Measurements from ENCODE around the gene PTTG1IP.

The PTTG1IP gene

DNA sequence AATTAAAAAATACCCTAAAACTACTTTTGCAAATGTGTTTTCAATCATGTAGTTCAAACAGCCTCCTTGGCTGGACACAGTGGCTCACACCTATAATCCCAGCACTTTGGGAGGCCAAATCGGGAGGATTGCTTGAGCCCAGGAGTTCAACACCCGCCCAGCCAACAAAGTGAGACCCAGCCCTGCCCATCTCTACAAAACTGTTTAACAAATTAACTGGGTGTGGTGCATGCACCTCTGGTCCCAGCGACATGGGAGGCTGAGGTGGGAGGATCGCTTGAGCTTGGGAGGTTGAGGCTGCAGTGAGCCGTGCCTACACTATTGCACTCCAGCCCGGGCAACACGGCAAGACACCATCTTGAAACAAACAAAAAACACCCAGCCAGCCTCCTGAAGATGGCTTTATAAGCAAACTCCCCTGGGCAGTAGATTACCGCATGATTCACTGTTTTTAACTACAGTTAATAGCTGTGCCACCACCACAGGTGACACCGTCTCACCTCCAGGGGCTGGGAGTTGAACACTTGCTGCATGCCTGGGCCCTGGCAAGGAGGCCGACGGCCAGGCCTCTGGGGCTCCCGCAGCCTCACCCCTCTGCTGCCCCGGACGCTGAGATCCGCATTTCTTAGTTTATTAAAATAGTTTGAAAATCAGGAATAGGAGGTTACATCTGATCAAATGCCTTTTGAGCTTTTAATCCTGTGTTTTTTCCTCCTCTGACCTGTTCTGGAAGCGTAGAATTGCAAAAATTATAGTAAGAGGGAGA lies 16.2 kb downstream of the PTTG1IP start:
- Histone ChIP-seq H3K9ac (ENCODE audit: low read length) (no peak overlapping the region), H3K18ac (ENCODE audit: low read depth in 1 of 2, low read length in 2 of 2) (no peak overlapping the region), H2BK15ac (ENCODE audit: low read depth, poor library complexity, severe bottlenecking) (no peak overlapping the region), H3K14ac (ENCODE audit: low read length in 2 of 2) (no peak overlapping the region), H2BK120ac (ENCODE audit: low read depth, low read length) (no peak overlapping the region), H3K79me1 (replicated peaks; ENCODE audit: low read length, poor library complexity, severe bottlenecking) (peaks cover 41% of the 10 kb centered on the region), H3K27me3 (ENCODE audit: control insufficient read depth in 1 of 2, insufficient read depth in 1 of 2, low read length in 2 of 2) (no peaks in the 10 kb centered on the region), H3K27ac (ENCODE audit: low read length, poor library complexity, severe bottlenecking) (no peak overlapping the region), H4K91ac (ENCODE audit: low read length) (no peak overlapping the region), H2AFZ (ENCODE audit: low read depth, low read length) (no peak overlapping the region), H4K8ac (ENCODE audit: low read length) (no peak overlapping the region), H2AK5ac (ENCODE audit: low read length, severe bottlenecking) (no peak overlapping the region), H3K23ac (ENCODE audit: low read length in 2 of 2) (no peak overlapping the region), H3K4ac (ENCODE audit: low read depth in 1 of 2, low read length in 2 of 2) (no peak overlapping the region), H3K9me3 (ENCODE audit: control insufficient read depth, low read length) (no peaks in the 10 kb centered on the region), H2BK12ac (ENCODE audit: low read length in 2 of 2) (no peak overlapping the region), H3K4me2 (ENCODE audit: low read length, poor library complexity, severe bottlenecking) (no peak overlapping the region), H3K4me3 (ENCODE audit: insufficient read depth in 1 of 2, low read depth in 1 of 2, low read length in 2 of 2) (no peak overlapping the region), H3K4me1 (ENCODE audit: control insufficient read depth, insufficient read depth, low read depth, low read length) (peaks cover 12% of the 10 kb centered on the region), H2BK5ac (ENCODE audit: low read depth, low read length, poor library complexity, severe bottlenecking) (no peak overlapping the region), H3K36me3 (ENCODE audit: control insufficient read depth in 1 of 2, insufficient read depth in 2 of 2, low read depth in 1 of 2, low read length in 2 of 2) (peaks cover 72 to 87% of the 10 kb centered on the region in 2 experiments)
- whole genome bisulfite sequencing: 95% methylated on average over 15 of the region's 16 CpGs
- DNase-seq: no peak

DNA sequence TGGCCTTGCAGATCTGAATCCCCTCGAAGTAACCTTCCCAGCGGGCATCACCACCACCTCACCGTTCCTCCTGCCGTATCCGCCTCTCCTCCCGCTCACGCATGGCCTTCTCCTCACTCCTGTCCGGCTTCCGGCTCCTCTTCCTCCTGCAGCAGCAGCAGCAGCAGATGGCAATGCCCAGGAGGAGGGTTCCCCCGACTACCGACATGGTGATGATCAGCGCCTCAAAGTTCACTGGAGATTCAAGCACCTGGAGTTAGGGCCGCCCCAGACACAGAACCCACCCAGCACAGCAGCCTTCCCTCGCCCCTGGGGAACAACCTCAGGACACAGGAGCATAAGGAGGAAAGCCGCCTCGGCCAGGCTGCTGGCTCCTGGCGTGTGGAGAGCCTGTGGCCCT lies 17.4 kb downstream of the PTTG1IP start:
- Histone ChIP-seq H4K8ac (ENCODE audit: low read length) (no peak overlapping the region), H3K23ac (ENCODE audit: low read length in 2 of 2) (no peak overlapping the region), H2BK120ac (ENCODE audit: low read depth, low read length) (no peak overlapping the region), H2BK5ac (ENCODE audit: low read depth, low read length, poor library complexity, severe bottlenecking) (no peak overlapping the region), H3K27me3 (ENCODE audit: control insufficient read depth in 1 of 2, insufficient read depth in 1 of 2, low read length in 2 of 2) (no peaks in the 10 kb centered on the region), H3K9ac (ENCODE audit: low read length) (no peak overlapping the region), H3K4me2 (ENCODE audit: low read length, poor library complexity, severe bottlenecking) (no peak overlapping the region), H3K14ac (ENCODE audit: low read length in 2 of 2) (no peak overlapping the region), H2BK12ac (ENCODE audit: low read length in 2 of 2) (no peak overlapping the region), H3K4me3 (ENCODE audit: insufficient read depth in 1 of 2, low read depth in 1 of 2, low read length in 2 of 2) (no peak overlapping the region), H3K79me1 (replicated peaks; ENCODE audit: low read length, poor library complexity, severe bottlenecking) (peaks cover 45% of the 10 kb centered on the region), H2AFZ (ENCODE audit: low read depth, low read length) (no peak overlapping the region), H3K36me3 (ENCODE audit: control insufficient read depth in 1 of 2, insufficient read depth in 2 of 2, low read depth in 1 of 2, low read length in 2 of 2) (peaks cover 66 to 89% of the 10 kb centered on the region in 2 experiments), H2BK15ac (ENCODE audit: low read depth, poor library complexity, severe bottlenecking) (no peak overlapping the region), H3K4me1 (ENCODE audit: control insufficient read depth, insufficient read depth, low read depth, low read length) (peaks cover 5% of the 10 kb centered on the region), H3K4ac (ENCODE audit: low read depth in 1 of 2, low read length in 2 of 2) (no peak overlapping the region), H2AK5ac (ENCODE audit: low read length, severe bottlenecking) (no peak overlapping the region), H3K18ac (ENCODE audit: low read depth in 1 of 2, low read length in 2 of 2) (no peak overlapping the region), H4K91ac (ENCODE audit: low read length) (no peak overlapping the region), H3K27ac (ENCODE audit: low read length, poor library complexity, severe bottlenecking) (no peak overlapping the region), H3K9me3 (ENCODE audit: control insufficient read depth, low read length) (no peaks in the 10 kb centered on the region)
- 98% methylated on average over 16 of the region's 17 CpGs for WGBS
- DNase-seq: no peak

DNA sequence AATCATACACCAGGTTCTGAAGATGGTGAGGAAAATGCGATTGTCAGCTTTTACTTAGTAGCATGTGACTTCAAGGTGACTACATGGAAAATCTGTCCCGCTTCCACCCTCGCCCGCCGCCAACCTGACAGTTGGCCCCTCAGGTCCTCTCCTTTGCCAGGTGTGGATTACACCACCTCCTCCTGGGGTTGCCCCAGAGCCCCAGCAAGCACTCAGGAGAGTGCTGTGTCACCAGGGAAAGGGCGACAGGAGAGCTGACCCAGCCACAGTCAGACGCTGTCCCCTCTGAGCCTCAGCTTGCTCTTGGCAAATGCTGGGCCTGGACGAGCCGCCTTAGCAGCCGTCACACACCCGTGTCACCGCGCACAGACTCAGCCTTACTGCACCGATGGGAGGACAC lies 17.9 kb downstream of the PTTG1IP start:
- H2AK5ac ChIP-seq (ENCODE audit: low read length, severe bottlenecking): no peak overlapping the region
- H3K9me3 ChIP-seq (ENCODE audit: control insufficient read depth, low read length): no peaks in the 10 kb centered on the region
- H2AFZ ChIP-seq (ENCODE audit: low read depth, low read length): no peak overlapping the region
- no peaks in the 10 kb centered on the region for H3K27me3 ChIP-seq (ENCODE audit: control insufficient read depth in 1 of 2, insufficient read depth in 1 of 2, low read length in 2 of 2)
- no peak overlapping the region for H4K8ac ChIP-seq (ENCODE audit: low read length)
- no peak overlapping the region for H2BK12ac ChIP-seq (ENCODE audit: low read length in 2 of 2)
- no peak overlapping the region for H3K23ac ChIP-seq (ENCODE audit: low read length in 2 of 2)
- no peak overlapping the region for H4K91ac ChIP-seq (ENCODE audit: low read length)
- H3K27ac ChIP-seq (ENCODE audit: low read length, poor library complexity, severe bottlenecking): no peak overlapping the region
- no peak overlapping the region for H3K14ac ChIP-seq (ENCODE audit: low read length in 2 of 2)
- H2BK5ac ChIP-seq (ENCODE audit: low read depth, low read length, poor library complexity, severe bottlenecking): no peak overlapping the region
- H3K4me1 ChIP-seq (ENCODE audit: control insufficient read depth, insufficient read depth, low read depth, low read length): peaks cover 5% of the 10 kb centered on the region
- no peak overlapping the region for H3K9ac ChIP-seq (ENCODE audit: low read length)
- H3K4me3 ChIP-seq (ENCODE audit: insufficient read depth in 1 of 2, low read depth in 1 of 2, low read length in 2 of 2): no peak overlapping the region
- H3K18ac ChIP-seq (ENCODE audit: low read depth in 1 of 2, low read length in 2 of 2): no peak overlapping the region
- no peak overlapping the region for H2BK120ac ChIP-seq (ENCODE audit: low read depth, low read length)
- no peak for DNase-seq
- H3K79me1 ChIP-seq (replicated peaks; ENCODE audit: low read length, poor library complexity, severe bottlenecking): peaks cover 48% of the 10 kb centered on the region
- H3K4ac ChIP-seq (ENCODE audit: low read depth in 1 of 2, low read length in 2 of 2): no peak overlapping the region
- WGBS: 98% methylated on average over 14 of the region's 14 CpGs
- peaks cover 71 to 92% of the 10 kb centered on the region in 2 experiments for H3K36me3 ChIP-seq (ENCODE audit: control insufficient read depth in 1 of 2, insufficient read depth in 2 of 2, low read depth in 1 of 2, low read length in 2 of 2)
- no peak overlapping the region for H3K4me2 ChIP-seq (ENCODE audit: low read length, poor library complexity, severe bottlenecking)
- no peak overlapping the region for H2BK15ac ChIP-seq (ENCODE audit: low read depth, poor library complexity, severe bottlenecking)

DNA sequence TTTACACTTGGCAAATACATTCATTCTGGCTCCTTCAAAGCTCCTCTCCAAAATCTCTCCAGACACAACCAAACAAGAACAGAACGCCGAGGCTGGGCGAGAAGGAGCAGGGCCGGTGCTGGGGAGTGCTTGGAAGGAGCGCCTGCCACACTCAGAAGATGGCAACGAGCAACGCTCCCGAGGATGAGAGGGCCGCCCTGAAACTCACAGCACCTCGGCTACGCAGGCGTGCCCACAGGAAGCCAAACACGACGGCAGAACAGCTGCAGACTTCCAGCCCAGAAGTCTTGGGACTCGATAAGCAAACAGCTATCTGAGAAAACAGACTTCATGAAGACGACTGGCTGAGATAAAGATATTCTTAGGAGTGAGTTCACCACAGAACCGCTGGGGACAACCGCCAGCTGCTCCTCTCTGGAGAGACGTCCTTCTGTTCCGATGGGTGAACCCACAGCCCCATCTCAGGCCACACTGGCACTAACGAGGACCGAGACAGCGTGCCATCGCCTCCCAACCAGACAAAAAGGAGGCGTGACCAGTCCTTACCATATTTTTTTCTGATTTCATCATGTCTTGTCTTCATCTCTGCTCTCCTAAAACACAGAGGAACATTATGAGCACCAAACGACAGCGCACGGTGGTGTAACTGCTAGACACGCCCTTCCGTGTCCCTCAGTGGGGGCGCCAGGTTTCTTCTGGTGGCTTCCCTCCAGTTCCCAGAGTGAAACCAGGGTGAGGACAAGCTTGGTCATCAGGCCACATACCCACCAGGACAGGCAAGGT lies 18.6 kb downstream of the PTTG1IP start:
- H4K91ac ChIP-seq (ENCODE audit: low read length): no peak overlapping the region
- H2AFZ ChIP-seq (ENCODE audit: low read depth, low read length): no peak overlapping the region
- H2BK15ac ChIP-seq (ENCODE audit: low read depth, poor library complexity, severe bottlenecking): no peak overlapping the region
- no peak overlapping the region for H4K8ac ChIP-seq (ENCODE audit: low read length)
- peaks cover 5% of the 10 kb centered on the region for H3K4me1 ChIP-seq (ENCODE audit: control insufficient read depth, insufficient read depth, low read depth, low read length)
- H3K9ac ChIP-seq (ENCODE audit: low read length): no peak overlapping the region
- no peak overlapping the region for H3K14ac ChIP-seq (ENCODE audit: low read length in 2 of 2)
- H3K4me2 ChIP-seq (ENCODE audit: low read length, poor library complexity, severe bottlenecking): no peak overlapping the region
- no peak overlapping the region for H2BK12ac ChIP-seq (ENCODE audit: low read length in 2 of 2)
- H3K18ac ChIP-seq (ENCODE audit: low read depth in 1 of 2, low read length in 2 of 2): no peak overlapping the region
- no peak overlapping the region for H2AK5ac ChIP-seq (ENCODE audit: low read length, severe bottlenecking)
- WGBS: 93% methylated on average over 31 of the region's 31 CpGs
- no peak overlapping the region for H3K27ac ChIP-seq (ENCODE audit: low read length, poor library complexity, severe bottlenecking)
- peaks cover 77 to 95% of the 10 kb centered on the region in 2 experiments for H3K36me3 ChIP-seq (ENCODE audit: control insufficient read depth in 1 of 2, insufficient read depth in 2 of 2, low read depth in 1 of 2, low read length in 2 of 2)
- no peak overlapping the region for H2BK120ac ChIP-seq (ENCODE audit: low read depth, low read length)
- peaks cover 54% of the 10 kb centered on the region for H3K79me1 ChIP-seq (replicated peaks; ENCODE audit: low read length, poor library complexity, severe bottlenecking)
- no peak overlapping the region for H3K4me3 ChIP-seq (ENCODE audit: insufficient read depth in 1 of 2, low read depth in 1 of 2, low read length in 2 of 2)
- no peak overlapping the region for H2BK5ac ChIP-seq (ENCODE audit: low read depth, low read length, poor library complexity, severe bottlenecking)
- no peak for DNase-seq
- H3K27me3 ChIP-seq (ENCODE audit: control insufficient read depth in 1 of 2, insufficient read depth in 1 of 2, low read length in 2 of 2): no peaks in the 10 kb centered on the region
- no peak overlapping the region for H3K23ac ChIP-seq (ENCODE audit: low read length in 2 of 2)
- no peaks in the 10 kb centered on the region for H3K9me3 ChIP-seq (ENCODE audit: control insufficient read depth, low read length)
- no peak overlapping the region for H3K4ac ChIP-seq (ENCODE audit: low read depth in 1 of 2, low read length in 2 of 2)
